HEK293 (cell line): ENCODE results near the gene WASL.

ENCODE experiments used
- ZNF155 ChIP-seq: fragments of 450-650 bp; formaldehyde crosslinking; IDR thresholded peaks from 2 replicates; pipeline ENCODE4 v1.5.1; 2016; ENCODE audit warnings: missing biosample characterization, missing genetic modification characterization
- ZNF664 ChIP-seq: fragments of 450-650 bp; formaldehyde crosslinking; IDR thresholded peaks from 2 replicates; pipeline ENCODE4 v1.5.1; 2016; ENCODE audit warnings: missing biosample characterization, missing genetic modification characterization
- ZNF76 ChIP-seq: fragments of 450-650 bp; formaldehyde crosslinking; IDR thresholded peaks from 2 replicates; pipeline ENCODE4; 2016; ENCODE audit warnings: low read depth, missing biosample characterization, missing genetic modification characterization, borderline replicate concordance
- TF ChIP-seq, protein P1 (sequence below): fragments of 450-650 bp; formaldehyde crosslinking; IDR thresholded peaks from 2 replicates; pipeline ENCODE4 v1.5.1; 2016; ENCODE audit warnings: missing biosample characterization, missing genetic modification characterization

DNA sequence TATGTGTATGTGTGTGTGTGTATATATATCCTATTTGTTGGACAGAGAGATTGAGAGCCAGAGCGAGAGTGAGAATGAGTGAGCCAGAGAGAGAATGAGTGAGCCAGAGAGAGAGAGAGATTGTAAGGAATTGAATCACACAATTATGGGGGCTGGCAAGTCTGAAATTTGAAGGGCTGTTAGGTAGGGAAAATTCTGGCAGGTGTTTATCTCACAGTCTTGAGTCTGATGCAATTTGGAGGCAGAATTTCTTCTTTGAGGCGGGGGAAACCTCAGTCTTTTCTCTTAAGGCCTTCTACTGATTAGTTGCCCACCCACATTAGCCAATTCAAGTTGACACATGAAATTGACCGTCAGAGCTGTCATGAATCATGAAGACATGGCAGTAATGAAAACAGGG is 41.0 kb upstream of the WASL start:
- TF ChIP-seq, protein P1, sequence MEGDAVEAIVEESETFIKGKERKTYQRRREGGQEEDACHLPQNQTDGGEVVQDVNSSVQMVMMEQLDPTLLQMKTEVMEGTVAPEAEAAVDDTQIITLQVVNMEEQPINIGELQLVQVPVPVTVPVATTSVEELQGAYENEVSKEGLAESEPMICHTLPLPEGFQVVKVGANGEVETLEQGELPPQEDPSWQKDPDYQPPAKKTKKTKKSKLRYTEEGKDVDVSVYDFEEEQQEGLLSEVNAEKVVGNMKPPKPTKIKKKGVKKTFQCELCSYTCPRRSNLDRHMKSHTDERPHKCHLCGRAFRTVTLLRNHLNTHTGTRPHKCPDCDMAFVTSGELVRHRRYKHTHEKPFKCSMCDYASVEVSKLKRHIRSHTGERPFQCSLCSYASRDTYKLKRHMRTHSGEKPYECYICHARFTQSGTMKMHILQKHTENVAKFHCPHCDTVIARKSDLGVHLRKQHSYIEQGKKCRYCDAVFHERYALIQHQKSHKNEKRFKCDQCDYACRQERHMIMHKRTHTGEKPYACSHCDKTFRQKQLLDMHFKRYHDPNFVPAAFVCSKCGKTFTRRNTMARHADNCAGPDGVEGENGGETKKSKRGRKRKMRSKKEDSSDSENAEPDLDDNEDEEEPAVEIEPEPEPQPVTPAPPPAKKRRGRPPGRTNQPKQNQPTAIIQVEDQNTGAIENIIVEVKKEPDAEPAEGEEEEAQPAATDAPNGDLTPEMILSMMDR = no peak
- TF ChIP-seq ZNF155 (no peak), ZNF76 (tag by site-specific recombination) (no peak), ZNF664 (tag by site-specific recombination) (no peak)
